ENCODE measurements around the gene ZAP70.

GRCh38 chr2:97764559-97765263, 51.3 kb downstream of the ZAP70 start:
- no peak for TF ChIP-seq CTCF (IDR thresholded peaks at IDR 0.05)
- no peak for TF ChIP-seq TCF7L2 (IDR thresholded peaks at IDR 0.05; ENCODE audit: low read depth, low read length)
- TF ChIP-seq REST (IDR thresholded peaks at IDR 0.05; ENCODE audit: insufficient read depth in 1 of 2, low read depth in 2 of 2, low read length in 1 of 2) = no peak
- TF ChIP-seq POLR2AphosphoS5 (IDR thresholded peaks at IDR 0.05; ENCODE audit: low read depth, low read length) = no peak
